ENCODE data around the gene STMP1.

DNA sequence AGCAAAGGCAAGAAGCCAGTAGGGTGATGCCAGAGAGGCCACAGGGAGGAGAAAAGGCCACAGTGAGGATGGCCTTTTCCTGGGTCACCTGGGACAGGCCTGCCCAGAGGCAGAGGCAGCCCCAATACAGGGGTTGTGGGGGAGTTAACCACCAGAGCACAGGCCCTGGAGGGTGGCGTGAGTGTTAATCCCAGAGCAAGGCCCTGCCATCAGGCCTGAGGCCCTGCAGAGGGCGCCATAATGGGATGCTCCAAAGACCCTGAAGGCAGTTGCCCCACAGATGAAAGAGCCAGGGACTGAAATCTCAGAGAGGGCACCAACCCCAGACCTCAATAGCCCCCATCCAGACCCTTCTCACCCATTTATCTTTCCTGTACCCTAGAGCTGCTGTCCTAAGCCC lies 41.8 kb downstream of the STMP1 start:
- TF ChIP-seq, protein P1, sequence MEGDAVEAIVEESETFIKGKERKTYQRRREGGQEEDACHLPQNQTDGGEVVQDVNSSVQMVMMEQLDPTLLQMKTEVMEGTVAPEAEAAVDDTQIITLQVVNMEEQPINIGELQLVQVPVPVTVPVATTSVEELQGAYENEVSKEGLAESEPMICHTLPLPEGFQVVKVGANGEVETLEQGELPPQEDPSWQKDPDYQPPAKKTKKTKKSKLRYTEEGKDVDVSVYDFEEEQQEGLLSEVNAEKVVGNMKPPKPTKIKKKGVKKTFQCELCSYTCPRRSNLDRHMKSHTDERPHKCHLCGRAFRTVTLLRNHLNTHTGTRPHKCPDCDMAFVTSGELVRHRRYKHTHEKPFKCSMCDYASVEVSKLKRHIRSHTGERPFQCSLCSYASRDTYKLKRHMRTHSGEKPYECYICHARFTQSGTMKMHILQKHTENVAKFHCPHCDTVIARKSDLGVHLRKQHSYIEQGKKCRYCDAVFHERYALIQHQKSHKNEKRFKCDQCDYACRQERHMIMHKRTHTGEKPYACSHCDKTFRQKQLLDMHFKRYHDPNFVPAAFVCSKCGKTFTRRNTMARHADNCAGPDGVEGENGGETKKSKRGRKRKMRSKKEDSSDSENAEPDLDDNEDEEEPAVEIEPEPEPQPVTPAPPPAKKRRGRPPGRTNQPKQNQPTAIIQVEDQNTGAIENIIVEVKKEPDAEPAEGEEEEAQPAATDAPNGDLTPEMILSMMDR (IDR thresholded peaks at IDR 0.05; ENCODE audit: insufficient read depth, low read depth, low read length), result no peak
- no peak for TF ChIP-seq EZH2 (IDR thresholded peaks at IDR 0.05; ENCODE audit: insufficient read depth, low read length)

Data from astrocyte (in vitro differentiated cells and primary cell).